H1 (cell line): Measurements from ENCODE around the gene IL36B. TPM values are rescaled to one million over a fixed set of nuclear protein-coding genes. Genes with fewer than 3 reads are reported as not detected.

ENCODE experiments used
- CTCF ChIA-PET: fragments of 300-600 bp; sonication (Branson Sonifier 250); formaldehyde crosslinking; loops from one replicate; lab custom pipeline; 2021; ENCODE audit not compliant: partially characterized antibody; lab: Charles Lee
- POLR2A ChIA-PET: fragments of 300-600 bp; sonication (Branson Sonifier 250); formaldehyde crosslinking; loops from one replicate; lab custom pipeline; 2021; ENCODE audit warnings: inconsistent platforms; ENCODE audit not compliant: partially characterized antibody; lab: Charles Lee
- DNase-seq, 2 experiments: peaks; one replicate each; pipeline versions ENCODE4 v3.0.0 to v3.0.0-alpha.2; 2010 to 2022; ENCODE audit warnings: low spot score in 2 of 2, low read depth in 1 of 2, mixed read lengths in 1 of 2
- FAIRE-seq: peaks from 2 replicates; lab custom pipeline; 2011; peaks lifted over from hg19 to GRCh38; lab: Jason Lieb, UNC
- H2AFZ ChIP-seq: 2 replicates; pipeline ENCODE4 v1.8.1; 2012; ENCODE audit warnings: low read length, inconsistent platforms
- H2AK5ac ChIP-seq: 2 replicates; pipeline ENCODE4 v1.6.1; 2013; ENCODE audit warnings: low read depth, low read length
- H2BK120ac ChIP-seq: replicated peaks from 2 replicates; pipeline ENCODE3; 2013; ENCODE audit warnings: low read depth, low read length, inconsistent platforms
- H2BK12ac ChIP-seq: 2 replicates; pipeline ENCODE4 v1.6.1; 2013; ENCODE audit warnings: low read depth, low read length
- H2BK15ac ChIP-seq: 2 replicates; pipeline ENCODE4 v1.6.1; 2013; ENCODE audit warnings: low read length
- H2BK20ac ChIP-seq: 2 replicates; pipeline ENCODE4 v1.6.1; 2013; ENCODE audit warnings: low read length
- H2BK5ac ChIP-seq: 2 replicates; pipeline ENCODE4 v1.6.1; 2013; ENCODE audit warnings: low read depth, low read length
- H3K14ac ChIP-seq: 2 replicates; pipeline ENCODE4 v1.6.1; 2013; ENCODE audit warnings: inconsistent platforms; ENCODE audit not compliant: insufficient read length
- H3K18ac ChIP-seq: 2 replicates; pipeline ENCODE4 v1.6.1; 2013; ENCODE audit warnings: low read length; ENCODE audit errors: extremely low read depth
- H3K23ac ChIP-seq: 2 replicates; pipeline ENCODE4 v1.6.1; 2013; ENCODE audit warnings: inconsistent platforms; ENCODE audit not compliant: insufficient read length
- H3K23me2 ChIP-seq: 2 replicates; pipeline ENCODE4 v1.6.1; 2013; ENCODE audit warnings: low read depth, low read length
- H3K27ac ChIP-seq: 2 replicates; pipeline ENCODE4 v1.6.1; 2011; ENCODE audit warnings: low read depth, low read length, inconsistent platforms
- H3K27me3 ChIP-seq, 4 experiments: replicated peaks in 1 of 4; 1 replicate in 1 of 4; 2 replicates in 3 of 4; pipeline versions ENCODE4 v1.6.1 to v1.8.1; 2011 to 2013; ENCODE audit warnings: low read length in 3 of 4, mild to moderate bottlenecking in 3 of 4, inconsistent platforms in 2 of 4, mixed read lengths in 2 of 4, moderate library complexity in 1 of 4; ENCODE audit not compliant: control insufficient read depth in 3 of 4, insufficient read depth in 3 of 4; ENCODE audit errors: extremely low read depth in 1 of 4
- H3K36me3 ChIP-seq, 4 experiments: 2 replicates each; pipeline versions ENCODE4 v1.6.1 to v1.8.1; 2011 to 2013; ENCODE audit warnings: mild to moderate bottlenecking in 4 of 4, low read length in 3 of 4, moderate library complexity in 2 of 4, control low read depth in 1 of 4, inconsistent platforms in 1 of 4; ENCODE audit not compliant: insufficient read depth in 4 of 4, control insufficient read depth in 2 of 4
- H3K4ac ChIP-seq: replicated peaks from 2 replicates; pipeline ENCODE3; 2013; ENCODE audit warnings: low read length, low read depth, mixed read lengths, inconsistent platforms; ENCODE audit not compliant: insufficient read length
- H3K4me1 ChIP-seq, 4 experiments: replicated peaks in 1 of 4; 1 replicate in 1 of 4; 2 replicates in 3 of 4; pipeline versions ENCODE4 v1.6.1 to v1.8.1; 2011 to 2013; ENCODE audit warnings: low read length in 3 of 4, inconsistent platforms in 2 of 4, mixed read lengths in 1 of 4; ENCODE audit not compliant: insufficient read depth in 4 of 4, control insufficient read depth in 3 of 4
- H3K4me2 ChIP-seq, 2 experiments: 2 replicates each; pipeline versions ENCODE4 v1.6.1 to v1.8.1; 2011 to 2013; ENCODE audit warnings: low read depth in 2 of 2, low read length in 2 of 2, control low read depth in 1 of 2, inconsistent platforms in 1 of 2, mild to moderate bottlenecking in 1 of 2; ENCODE audit not compliant: insufficient read depth in 1 of 2
- H3K4me3 ChIP-seq, 4 experiments: fragments of 200-600, 300-600 bp in 1 of 4; sonication (generic), shearing (Covaris generic), sonication (Bioruptor Twin) in 1 of 4; 2 replicates each; pipeline versions ENCODE4 v1.5.1 to v1.8.1; 2011 to 2016; ENCODE audit warnings: low read length in 4 of 4, low read depth in 3 of 4, control low read depth in 2 of 4, inconsistent platforms in 2 of 4, mild to moderate bottlenecking in 2 of 4, mixed read lengths in 1 of 4, moderate library complexity in 1 of 4; ENCODE audit not compliant: insufficient read depth in 2 of 4; ENCODE audit errors: extremely low read depth in 1 of 4
- H3K56ac ChIP-seq: replicated peaks from 2 replicates; pipeline ENCODE3; 2013; ENCODE audit warnings: low read depth, mild to moderate bottlenecking, mixed read lengths, low read length, inconsistent platforms; ENCODE audit not compliant: insufficient read length
- H3K79me1 ChIP-seq: 2 replicates; pipeline ENCODE4 v1.6.1; 2013; ENCODE audit warnings: low read depth, low read length, control low read depth
- H3K79me2 ChIP-seq, 2 experiments: 2 replicates each; pipeline versions ENCODE4 v1.6.1 to v1.8.1; 2012 to 2013; ENCODE audit warnings: low read length in 2 of 2, mild to moderate bottlenecking in 2 of 2, inconsistent platforms in 1 of 2; ENCODE audit not compliant: insufficient read depth in 2 of 2, control insufficient read depth in 1 of 2
- H3K9ac ChIP-seq, 4 experiments: replicated peaks in 1 of 4; 1 replicate in 1 of 4; 2 replicates in 3 of 4; pipeline versions ENCODE4 v1.6.1 to v1.8.1; 2011 to 2013; ENCODE audit warnings: low read depth in 3 of 4, low read length in 3 of 4, control low read depth in 2 of 4, mild to moderate bottlenecking in 2 of 4, moderate library complexity in 2 of 4, inconsistent platforms in 1 of 4; ENCODE audit errors: extremely low read depth in 1 of 4
- H3K9me3 ChIP-seq, 2 experiments: 2 replicates each; pipeline versions ENCODE4 v1.6.1 to v1.8.1; 2012 to 2013; ENCODE audit warnings: mild to moderate bottlenecking in 2 of 2, moderate library complexity in 2 of 2, control low read depth in 1 of 2, inconsistent platforms in 1 of 2, low read depth in 1 of 2, low read length in 1 of 2, mixed read lengths in 1 of 2; ENCODE audit not compliant: insufficient read depth in 2 of 2
- H4K20me1 ChIP-seq, 2 experiments: replicated peaks in 1 of 2; 2 replicates each; pipeline versions ENCODE3 to v1.8.1; 2011 to 2013; ENCODE audit warnings: inconsistent platforms in 2 of 2, low read length in 2 of 2, mild to moderate bottlenecking in 1 of 2; ENCODE audit not compliant: insufficient read depth in 2 of 2, control insufficient read depth in 1 of 2
- H4K5ac ChIP-seq: 2 replicates; pipeline ENCODE4 v1.6.1; 2013; ENCODE audit warnings: low read length, low read depth, mixed read lengths, inconsistent platforms; ENCODE audit not compliant: insufficient read length
- H4K8ac ChIP-seq: 2 replicates; pipeline ENCODE4 v1.8.0; 2013; ENCODE audit warnings: mild to moderate bottlenecking, moderate library complexity, low read length, inconsistent platforms; ENCODE audit not compliant: insufficient read depth; ENCODE audit errors: extremely low read depth
- H4K91ac ChIP-seq: replicated peaks from 2 replicates; pipeline ENCODE3; 2013; ENCODE audit warnings: low read length, mixed read lengths, inconsistent platforms; ENCODE audit not compliant: insufficient read length
- BCL11A ChIP-seq, 2 experiments: IDR thresholded peaks; one replicate each; pipeline ENCODE4 v1.6.1; 2011; ENCODE audit warnings: low read depth in 2 of 2, low read length in 2 of 2, mild to moderate bottlenecking in 2 of 2
- CEBPB ChIP-seq: IDR thresholded peaks from 2 replicates; pipeline ENCODE4 v1.6.1; 2012; ENCODE audit warnings: low read depth, low read length
- CHD1 ChIP-seq: IDR thresholded peaks from 2 replicates; pipeline ENCODE4 v1.6.1; 2012; ENCODE audit warnings: low read depth, low read length, improper control_type of control experiment
- CTBP2 ChIP-seq: IDR thresholded peaks from 2 replicates; pipeline ENCODE4 v1.7.0; 2011; ENCODE audit warnings: borderline replicate concordance, mild to moderate bottlenecking, moderate library complexity, mixed read lengths, low read length; ENCODE audit not compliant: insufficient read depth, insufficient read length
- POLR2AphosphoS5 ChIP-seq: IDR thresholded peaks from 2 replicates; pipeline ENCODE4 v1.6.1; 2011; ENCODE audit warnings: low read depth, low read length
- RAD21 ChIP-seq, 2 experiments: IDR thresholded peaks in 1 of 2; conservative IDR thresholded peaks in 1 of 2; 2 replicates each; pipeline ENCODE4 v1.6.1; 2011; ENCODE audit warnings: low read depth in 2 of 2, low read length in 2 of 2, improper control_type of control experiment in 1 of 2, inconsistent platforms in 1 of 2, mild to moderate bottlenecking in 1 of 2, moderate library complexity in 1 of 2
- SP4 ChIP-seq: IDR thresholded peaks from 2 replicates; pipeline ENCODE4 v1.6.1; 2012; ENCODE audit warnings: low read length, inconsistent platforms
- YY1 ChIP-seq: IDR thresholded peaks from 2 replicates; pipeline ENCODE4 v1.6.1; 2011; ENCODE audit warnings: low read depth, mild to moderate bottlenecking, low read length
- WGBS, 2 experiments: shearing (Covaris generic) in 1 of 2; methylation state at CpG; one replicate each; pipeline versions ENCODE4 v1.1.6 to v1.1.7; 2013 to 2015; ENCODE audit warnings: low lambda C conversion rate in 2 of 2, mixed read lengths in 2 of 2, inconsistent platforms in 1 of 2, low coverage in 1 of 2, missing lambda C conversion rate in 1 of 2; ENCODE audit not compliant: insufficient replicate concordance in 2 of 2, insufficient coverage in 1 of 2, insufficient read length in 1 of 2; ENCODE audit errors: extremely low coverage in 1 of 2, missing lambda C conversion rate in 1 of 2; 5-methylcytosine and 5-hydroxymethylcytosine counted together
- polyA plus RNA-seq, 7 experiments: library from polyadenylated mRNA; depleted of rRNA in 3 of 7; stranded (reverse) in 5 of 7; unstranded in 2 of 7; fragments of >200 nt in 5 of 7; fragments of 200-250 nt in 2 of 7; gene quantifications; 1 replicate in 5 of 7; 2 replicates in 1 of 7; 4 replicates in 1 of 7; pipeline versions ENCODE4 v1.2.1 to v1.2.3, GENCODE V29; 2011 to 2013; ENCODE audit warnings: missing spikeins in 2 of 7, mixed read lengths in 2 of 7
- total RNA-seq: library from RNA; stranded (reverse); fragmentation: NEBNext Ultra II Directional; extraction: Animal tissue kit (Norgen Biotek cat#: 25700); gene quantifications from 2 replicates; pipeline ENCODE4 v1.2.1, GENCODE V29; 2021
- TF ChIP-seq, protein P1 (sequence below): IDR thresholded peaks from 2 replicates; pipeline ENCODE4 v1.6.1; 2011; ENCODE audit warnings: low read length, improper control_type of control experiment
- TF ChIP-seq, protein P2 (sequence below), 3 experiments: IDR thresholded peaks; 1 replicate in 2 of 3; 2 replicates in 1 of 3; pipeline versions ENCODE4 v1.5.1 to v1.6.1; 2011; ENCODE audit warnings: low read length in 3 of 3, mild to moderate bottlenecking in 3 of 3, inconsistent platforms in 2 of 3, low read depth in 1 of 3, moderate library complexity in 1 of 3; ENCODE audit not compliant: insufficient read depth in 1 of 3; ENCODE audit errors: control extremely low read depth in 1 of 3

Gene IL36B
- total and polyA plus RNA-seq, 2 of the 8 experiments (the other 6 are each of a cell fraction or from before 2014, with no cell fraction given), result not detected

DNA sequence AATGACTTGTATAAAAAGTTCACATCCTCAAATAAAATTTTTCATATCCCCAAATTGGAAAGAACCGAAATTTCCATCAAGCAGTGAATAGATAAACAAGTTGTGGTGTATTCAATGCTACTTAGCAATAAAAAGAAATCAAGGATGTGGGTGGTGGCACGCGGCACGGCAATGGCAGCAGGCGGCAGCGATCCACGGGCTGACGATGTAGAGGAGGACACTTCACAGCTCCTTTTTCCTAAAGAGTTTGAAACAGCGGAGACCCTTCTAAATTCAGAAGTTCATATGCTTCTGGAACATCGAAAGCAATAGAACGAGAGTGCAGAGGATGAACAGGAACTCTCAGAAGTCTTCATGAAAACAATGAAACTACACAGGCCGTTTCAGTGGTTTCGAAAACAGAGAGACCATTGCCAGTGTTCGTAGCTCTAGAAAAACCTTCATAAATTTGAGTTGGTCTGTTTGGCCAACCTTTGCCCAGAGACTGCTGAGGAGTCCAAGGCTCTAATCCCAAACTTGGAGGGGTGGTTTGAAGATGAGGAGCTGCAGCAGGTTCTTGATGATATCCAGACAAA lies 57.2 kb downstream of the IL36B start:
- no peak overlapping the region for H4K91ac ChIP-seq
- no peak overlapping the region for H3K23ac ChIP-seq
- no peak overlapping the region for H2BK20ac ChIP-seq
- H2AFZ ChIP-seq, result no peak overlapping the region
- H3K23me2 ChIP-seq, result no peaks in the 10 kb centered on the region
- no peak overlapping the region for H4K5ac ChIP-seq
- H3K9me3 ChIP-seq, result peaks cover 8 to 19% of the 10 kb centered on the region in 2 experiments; a peak in 2 of 4 replicates
- H3K18ac ChIP-seq, result no peak overlapping the region
- POLR2A ChIA-PET, result no interaction called here
- H4K8ac ChIP-seq, result no peak overlapping the region
- no peak overlapping the region for H3K4me3 ChIP-seq
- WGBS, 2 experiments, result 94% methylated on average over 14 of the region's 14 CpGs; no CpG with 5 or more reads in 1 of the 2 experiments
- H3K4ac ChIP-seq, result no peak overlapping the region
- no peak overlapping the region for H2BK12ac ChIP-seq
- H3K56ac ChIP-seq, result no peak overlapping the region
- no peak overlapping the region for H3K14ac ChIP-seq
- H2BK120ac ChIP-seq, result no peak overlapping the region
- H2BK5ac ChIP-seq, result no peak overlapping the region
- H3K79me2 ChIP-seq, result no peaks in the 10 kb centered on the region
- CTCF ChIA-PET, result interaction anchor here (0.6 to 1.0 kb wide), 2 partner anchors 36 to 246 kb away, joined by 3 read pairs; no protein-coding TSS in a partner anchor
- H2BK15ac ChIP-seq, result no peak overlapping the region
- no peaks in the 10 kb centered on the region for H3K79me1 ChIP-seq
- H3K9ac ChIP-seq, result no peak overlapping the region
- no peak overlapping the region for H2AK5ac ChIP-seq
- no peak overlapping the region for H3K27ac ChIP-seq
- FAIRE-seq, result no peak
- no peaks in the 10 kb centered on the region for H3K4me1 ChIP-seq
- H4K20me1 ChIP-seq, result no peaks in the 10 kb centered on the region
- H3K27me3 ChIP-seq, result no peaks in the 10 kb centered on the region
- no peaks in the 10 kb centered on the region for H3K36me3 ChIP-seq
- no peak for DNase-seq
- no peak overlapping the region for H3K4me2 ChIP-seq
- TF ChIP-seq RAD21 (IDR thresholded peaks at IDR 0.05 in 1 of 2, conservative IDR thresholded peaks at IDR 0.05 in 1 of 2; ENCODE audit: low read depth in 2 of 2, low read length in 2 of 2) (no peak), CHD1 (no peak), POLR2AphosphoS5 (no peak), BCL11A (IDR thresholded peaks at IDR 0.05; ENCODE audit: low read depth in 2 of 2, low read length in 2 of 2) (no peak), CEBPB (no peak), SP4 (no peak), CTBP2 (no peak), YY1 (no peak)
- TF ChIP-seq, protein P1, sequence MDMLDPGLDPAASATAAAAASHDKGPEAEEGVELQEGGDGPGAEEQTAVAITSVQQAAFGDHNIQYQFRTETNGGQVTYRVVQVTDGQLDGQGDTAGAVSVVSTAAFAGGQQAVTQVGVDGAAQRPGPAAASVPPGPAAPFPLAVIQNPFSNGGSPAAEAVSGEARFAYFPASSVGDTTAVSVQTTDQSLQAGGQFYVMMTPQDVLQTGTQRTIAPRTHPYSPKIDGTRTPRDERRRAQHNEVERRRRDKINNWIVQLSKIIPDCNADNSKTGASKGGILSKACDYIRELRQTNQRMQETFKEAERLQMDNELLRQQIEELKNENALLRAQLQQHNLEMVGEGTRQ, result no peak
- TF ChIP-seq, protein P2, sequence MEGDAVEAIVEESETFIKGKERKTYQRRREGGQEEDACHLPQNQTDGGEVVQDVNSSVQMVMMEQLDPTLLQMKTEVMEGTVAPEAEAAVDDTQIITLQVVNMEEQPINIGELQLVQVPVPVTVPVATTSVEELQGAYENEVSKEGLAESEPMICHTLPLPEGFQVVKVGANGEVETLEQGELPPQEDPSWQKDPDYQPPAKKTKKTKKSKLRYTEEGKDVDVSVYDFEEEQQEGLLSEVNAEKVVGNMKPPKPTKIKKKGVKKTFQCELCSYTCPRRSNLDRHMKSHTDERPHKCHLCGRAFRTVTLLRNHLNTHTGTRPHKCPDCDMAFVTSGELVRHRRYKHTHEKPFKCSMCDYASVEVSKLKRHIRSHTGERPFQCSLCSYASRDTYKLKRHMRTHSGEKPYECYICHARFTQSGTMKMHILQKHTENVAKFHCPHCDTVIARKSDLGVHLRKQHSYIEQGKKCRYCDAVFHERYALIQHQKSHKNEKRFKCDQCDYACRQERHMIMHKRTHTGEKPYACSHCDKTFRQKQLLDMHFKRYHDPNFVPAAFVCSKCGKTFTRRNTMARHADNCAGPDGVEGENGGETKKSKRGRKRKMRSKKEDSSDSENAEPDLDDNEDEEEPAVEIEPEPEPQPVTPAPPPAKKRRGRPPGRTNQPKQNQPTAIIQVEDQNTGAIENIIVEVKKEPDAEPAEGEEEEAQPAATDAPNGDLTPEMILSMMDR (IDR thresholded peaks at IDR 0.05; ENCODE audit: control extremely low read depth in 1 of 3, insufficient read depth in 1 of 3, low read depth in 1 of 3, low read length in 3 of 3), result no peak
